ENCODE results near the gene C5orf46.
A peak's percentile ranks its signal among the peaks of the same experiment; 100 is the strongest.
"Not testable (repeated sequence)": the region's sequence is repeated elsewhere in the genome, so short reads cannot be mapped to it uniquely, and the experiment has no call there.

C5orf46 gene

DNA sequence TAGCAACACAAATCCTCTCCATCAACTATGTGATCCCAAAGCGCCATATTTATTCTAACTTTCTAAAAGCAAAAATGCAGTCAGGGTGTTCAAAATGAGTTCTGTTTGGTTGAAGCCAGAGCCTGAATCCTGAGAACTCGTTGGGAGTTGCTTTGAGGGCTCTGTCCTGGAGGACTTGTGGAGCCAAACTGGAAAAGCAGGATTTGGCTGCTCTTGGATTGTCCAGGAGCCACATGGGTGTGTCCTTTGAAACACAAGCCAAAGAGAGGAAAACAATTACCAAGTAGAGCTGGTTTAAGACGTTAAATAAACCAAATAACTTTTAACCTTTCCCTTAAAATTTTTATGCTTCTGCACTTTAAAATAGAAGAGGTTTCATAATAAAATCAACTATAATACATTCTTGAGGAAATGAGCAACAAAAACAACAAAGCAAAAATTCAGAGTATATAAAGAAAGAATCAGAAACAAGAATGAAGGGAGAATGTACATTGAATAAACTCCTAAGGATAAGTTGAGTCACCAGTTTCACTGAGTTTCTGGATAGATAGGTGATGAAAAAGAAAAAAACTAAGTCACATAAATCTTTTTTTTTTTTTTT lies 13.5 kb downstream of the C5orf46 start:
- no peak for DNase-seq

DNA sequence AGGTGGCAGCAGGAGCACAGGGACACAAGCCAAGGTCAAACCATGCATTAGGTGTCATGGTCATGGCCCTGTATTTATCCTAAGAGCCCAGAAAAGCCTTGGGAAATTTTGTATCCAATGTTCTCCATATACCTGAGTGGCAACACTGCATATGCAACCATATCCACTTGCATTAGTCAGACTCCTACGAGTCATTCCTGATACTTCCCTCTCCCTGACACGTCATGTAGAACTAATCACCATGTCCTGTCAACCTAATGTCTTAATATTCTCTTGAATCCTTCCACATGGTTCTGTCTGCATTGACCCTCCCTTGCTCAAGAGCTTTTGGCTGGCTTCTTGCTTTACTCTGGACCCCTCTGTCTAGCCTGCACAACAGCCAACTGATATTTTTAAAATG lies 18.4 kb downstream of the C5orf46 start:
- no peak for DNase-seq

GRCh38 chr5:147887026-147887627 lies 19.2 kb downstream of the C5orf46 start:
- peak; percentile 19 for DNase-seq

GRCh38 chr5:147882586-147883313 lies 23.6 kb downstream of the C5orf46 start:
- no peak for DNase-seq

DNA sequence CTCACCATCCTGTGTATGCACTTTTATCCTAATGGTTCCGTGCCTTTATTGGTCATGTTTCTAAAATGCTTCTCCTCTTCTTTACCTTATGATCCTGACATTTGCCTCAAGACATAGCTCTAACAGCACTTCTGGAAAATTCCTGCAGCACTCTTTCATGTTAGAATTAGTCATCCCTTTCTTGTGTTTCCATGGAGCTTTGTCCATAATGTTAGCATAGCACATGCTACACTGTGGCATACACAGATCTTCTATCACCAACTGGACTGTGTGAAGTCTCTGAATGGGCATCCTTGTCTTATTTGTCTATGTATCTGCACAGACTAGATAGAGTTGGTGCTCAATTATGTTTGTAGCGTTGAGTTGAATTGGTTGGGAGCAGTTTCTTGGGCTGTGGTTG lies 25.9 kb downstream of the C5orf46 start:
- no peak for DNase-seq

DNA sequence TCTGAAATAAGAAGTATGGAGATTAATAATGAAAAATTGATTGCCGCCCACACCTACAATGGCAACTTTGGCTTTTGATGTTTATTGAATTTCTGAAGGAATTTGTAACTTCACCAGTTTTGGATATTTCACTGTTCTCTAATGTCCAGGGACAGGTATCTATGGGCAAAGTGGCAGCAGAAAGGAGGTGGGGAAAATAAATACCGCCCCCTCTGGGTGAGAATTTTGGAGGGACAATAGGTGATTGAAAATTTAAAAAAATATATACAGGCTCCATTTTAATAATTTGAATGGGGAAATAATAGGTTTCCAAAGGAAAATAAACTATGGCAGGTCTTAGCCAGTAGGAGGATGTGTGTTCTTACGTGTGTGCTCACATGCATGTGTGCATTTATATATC lies 26.6 kb downstream of the C5orf46 start:
- DNase-seq, result no peak

DNA sequence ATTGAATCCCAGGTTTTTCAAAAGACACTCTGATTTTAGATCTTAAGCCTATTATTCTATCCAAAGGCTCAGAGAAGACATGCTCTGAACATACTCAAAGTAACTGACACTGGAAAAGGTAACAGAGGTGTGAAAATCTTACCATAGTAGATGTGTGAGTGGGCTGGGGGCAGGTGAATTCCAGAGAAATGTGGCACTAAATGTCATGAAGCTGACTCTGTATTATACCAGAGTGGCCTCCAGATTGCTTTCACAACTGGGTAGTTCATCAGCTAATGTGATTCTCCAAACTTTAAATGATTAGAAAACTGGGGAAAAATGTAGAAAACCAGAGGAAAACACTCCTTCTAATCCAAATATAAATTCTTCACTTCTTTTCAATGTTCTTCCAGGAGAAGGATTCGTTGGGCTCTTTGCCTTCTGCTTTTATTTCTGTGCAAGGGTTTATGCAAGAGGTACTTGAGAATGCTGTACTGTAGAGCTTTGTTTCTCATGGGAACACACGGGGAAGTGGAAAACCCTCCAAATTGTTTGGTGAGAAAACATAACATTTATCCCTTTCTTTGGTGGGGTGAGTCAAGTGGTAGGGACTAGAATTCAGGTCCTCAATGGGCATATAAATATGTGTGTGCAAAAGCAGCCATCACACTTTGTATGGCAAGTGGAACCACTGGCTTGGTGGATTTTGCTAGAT lies 28.1 kb downstream of the C5orf46 start, which contains the start of gene SCGB3A2:
TSS of gene SCGB3A2 (plus strand) at position 646 of the 694 bp plus-strand sequence. CDS start 93 bp downstream, outside the sequence.
- DNase-seq, result no peak

DNA sequence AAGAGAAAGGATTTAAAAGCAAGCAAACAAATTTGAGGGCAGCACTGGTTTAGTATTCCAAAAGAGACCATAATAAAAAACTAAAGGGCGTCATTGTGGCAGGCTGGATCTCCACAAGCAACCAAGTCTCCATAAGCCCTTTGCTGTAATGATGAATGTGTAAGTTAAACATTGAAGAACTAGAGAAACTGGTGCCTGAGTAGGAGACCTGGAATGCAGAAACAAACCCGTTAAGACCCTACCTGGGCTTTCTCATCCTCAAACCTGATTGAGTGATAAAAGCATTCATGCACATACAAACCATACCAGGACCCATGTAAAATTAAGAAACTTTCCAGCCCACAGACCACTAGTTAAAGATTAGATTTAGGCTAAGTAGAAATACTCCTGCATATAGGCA lies 29.7 kb downstream of the C5orf46 start:
- no peak for DNase-seq

GRCh38 chr5:147876141-147876540 lies 30.2 kb downstream of the C5orf46 start:
- DNase-seq, result no peak

DNA sequence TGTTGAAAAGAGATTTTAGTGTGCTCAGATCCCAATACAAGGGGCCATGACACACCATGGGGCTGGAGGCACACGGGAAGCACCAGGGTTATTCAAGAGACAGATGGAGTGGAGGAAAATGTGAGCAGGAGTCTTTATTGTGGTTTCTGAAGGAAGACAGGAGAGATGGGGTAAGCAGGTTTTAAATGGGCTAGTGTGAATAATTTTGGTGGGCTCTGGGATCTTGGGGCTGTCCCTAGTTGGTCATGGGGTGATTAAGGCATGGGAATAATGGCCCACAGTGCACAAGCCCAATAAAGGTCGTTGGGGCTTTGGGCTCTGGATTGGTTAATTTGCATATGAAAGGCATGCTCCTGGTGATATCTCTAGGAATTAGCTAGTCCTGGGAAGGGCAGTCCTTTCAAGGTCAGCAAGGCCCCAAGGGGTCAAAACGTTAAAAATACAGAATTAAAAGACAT lies 31.4 kb downstream of the C5orf46 start:
- no peak for DNase-seq

DNA sequence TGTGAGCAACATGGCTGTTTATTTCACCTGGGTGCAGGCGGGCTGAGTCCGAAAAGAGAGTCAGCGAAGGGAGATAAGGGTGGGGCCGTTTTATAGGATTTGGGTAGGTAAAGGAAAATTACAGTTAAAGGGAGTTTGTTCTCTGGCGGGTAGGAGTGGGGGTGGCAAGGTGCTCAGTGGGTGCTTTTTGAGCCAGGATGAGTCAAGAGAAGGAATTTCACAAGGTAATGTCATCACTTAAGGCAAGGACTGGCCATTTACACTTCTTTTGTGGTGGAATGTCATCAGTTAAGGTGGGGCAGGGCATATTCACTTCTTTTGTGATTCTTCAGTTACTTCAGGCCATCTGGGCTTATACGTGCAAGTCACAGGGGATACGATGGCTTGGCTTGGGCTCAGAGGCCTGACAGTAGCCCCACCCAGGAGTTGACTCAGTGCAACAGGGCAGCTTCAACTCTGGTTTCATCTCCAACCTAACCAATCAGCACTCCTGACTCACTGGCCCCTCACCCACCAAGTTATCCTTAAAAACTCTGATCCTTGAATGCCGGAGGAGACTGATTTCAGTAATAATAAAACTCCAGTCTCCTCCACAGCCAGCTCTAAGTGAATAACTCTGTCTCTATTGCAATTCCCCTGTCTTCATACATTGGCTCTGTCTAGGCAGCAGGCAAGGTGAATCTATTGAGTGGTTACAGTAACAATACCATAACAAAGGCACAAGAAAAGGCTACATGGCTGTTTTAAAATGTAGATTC lies 32.0 kb downstream of the C5orf46 start:
- DNase-seq, result not testable (repeated sequence)

GRCh38 chr5:147872744-147873435 lies 33.4 kb downstream of the C5orf46 start:
- DNase-seq, result not testable (repeated sequence)

- not testable (repeated sequence) for DNase-seq
Measured at GRCh38 chr5:147871980-147872549, 34.3 kb downstream of the C5orf46 start.

DNA sequence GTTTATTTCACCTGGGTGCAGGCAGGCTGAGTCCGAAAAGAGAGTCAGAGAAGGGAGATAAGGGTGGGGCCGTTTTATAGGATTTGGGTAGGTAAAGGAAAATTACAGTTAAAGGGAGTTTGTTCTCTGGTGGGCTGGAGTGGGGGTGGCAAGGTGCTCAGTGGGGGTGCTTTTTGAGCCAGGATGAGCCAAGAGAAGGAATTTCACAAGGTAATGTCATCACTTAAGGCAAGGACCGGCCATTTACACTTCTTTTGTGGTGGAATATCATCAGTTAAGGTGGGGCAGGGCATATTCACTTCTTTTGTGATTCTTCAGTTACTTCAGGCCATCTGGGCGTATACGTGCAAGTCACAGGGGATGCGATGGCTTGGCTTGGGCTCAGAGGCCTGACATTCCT lies 36.4 kb downstream of the C5orf46 start:
- not testable (repeated sequence) for DNase-seq

DNA sequence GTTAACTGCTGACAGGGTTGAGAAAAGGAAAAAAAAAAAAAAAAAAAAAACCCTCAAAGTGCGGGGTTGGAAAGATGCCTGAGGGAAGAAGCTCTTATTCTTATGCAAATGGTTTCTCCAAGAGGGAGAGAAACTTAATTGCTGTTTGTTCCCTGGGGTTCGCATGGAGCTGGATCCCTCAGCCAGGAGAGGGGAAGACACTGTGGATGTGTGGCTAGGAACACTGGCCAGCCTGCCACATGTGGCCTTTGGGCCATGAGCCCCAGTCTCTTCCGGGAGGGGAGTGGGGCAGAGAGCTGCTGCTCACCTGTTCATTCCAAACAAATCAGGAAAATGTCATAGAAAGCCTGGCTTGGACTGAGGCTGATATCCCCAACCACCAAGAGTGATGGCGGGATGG lies 37.2 kb downstream of the C5orf46 start:
- no peak for DNase-seq

DNA sequence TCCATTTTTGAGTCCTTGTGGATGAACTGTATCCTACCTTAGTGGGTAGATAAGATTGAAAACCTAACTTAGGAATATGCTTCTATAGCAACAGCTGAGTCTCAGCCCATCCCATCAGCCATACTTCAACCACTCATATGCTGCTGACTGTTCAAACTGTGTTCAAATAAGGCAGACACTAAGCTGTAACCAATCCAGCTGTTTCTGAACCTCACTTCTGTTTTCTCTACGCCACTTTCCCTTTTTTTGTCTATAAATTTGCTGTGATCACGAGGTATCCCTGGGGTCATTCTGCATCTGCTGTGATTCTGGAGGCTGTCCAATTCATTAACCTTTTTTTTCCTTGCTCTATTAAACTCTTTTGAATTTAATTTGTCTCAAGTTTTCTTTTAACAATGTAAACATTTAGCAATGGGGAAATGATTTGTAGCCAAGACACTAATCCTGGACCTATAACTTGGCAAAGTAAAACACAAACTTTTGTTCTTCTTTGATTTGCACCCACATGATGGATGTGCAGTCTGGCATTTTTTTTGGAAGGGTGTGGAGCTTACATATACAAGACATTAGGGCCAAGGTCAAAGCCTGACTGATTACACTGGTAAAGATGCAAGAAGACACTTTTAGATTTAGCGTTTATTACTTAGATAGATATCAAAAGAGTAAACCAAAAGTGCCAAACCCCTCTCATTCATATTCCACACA lies 42.7 kb downstream of the C5orf46 start:
- DNase-seq, result no peak

GRCh38 chr5:147860641-147861025 lies 45.7 kb downstream of the C5orf46 start:
- DNase-seq, result peak; percentile 13

DNA sequence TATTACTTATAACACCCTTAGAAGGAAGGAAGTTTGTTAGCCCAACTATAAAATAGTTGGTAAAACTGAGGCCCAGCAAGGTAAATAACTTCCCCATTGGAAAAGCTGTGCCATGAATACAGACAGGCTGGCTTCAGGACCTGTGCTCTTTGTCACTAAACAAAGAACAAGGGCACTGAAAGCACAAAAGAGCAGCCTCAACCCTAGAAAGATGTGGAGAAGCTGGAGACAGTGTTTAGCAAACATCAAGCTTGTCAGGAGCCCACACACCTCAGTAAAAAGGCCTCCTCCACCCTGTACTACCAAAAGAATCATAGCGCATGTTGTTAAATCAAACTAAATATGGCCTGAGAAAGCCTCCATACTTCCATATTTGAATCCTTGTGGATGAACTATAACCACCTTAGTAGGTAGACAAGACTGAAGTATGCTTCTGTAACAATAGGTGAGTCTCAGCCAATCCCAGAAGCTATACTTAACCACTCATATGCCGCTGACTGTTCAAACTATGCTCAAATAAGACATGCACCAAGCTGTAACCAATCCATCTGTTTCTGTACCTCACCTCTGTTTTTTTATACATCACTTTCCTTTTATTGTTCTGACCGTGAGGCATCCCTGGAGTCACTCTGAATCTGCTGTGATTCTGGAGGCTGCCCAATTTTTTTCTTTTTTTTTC lies 46.2 kb downstream of the C5orf46 start:
- no peak for DNase-seq

- DNase-seq, result no peak
Measured at GRCh38 chr5:147858565-147858964, 47.8 kb downstream of the C5orf46 start.

All from NCI-H774 (cell line).